ENCODE measurements around the gene TEX38.
"Not testable (repeated sequence)": the region's sequence is repeated elsewhere in the genome, so short reads cannot be mapped to it uniquely, and the experiment has no call there.

Gene TEX38

GRCh38 chr1:46671554-46671953 lies at the start of gene TEX38:
TSS of gene TEX38 (plus strand) at chr1:46671854. CDS start at chr1:46671935, 81 bp downstream.
- DNase-seq = no peak

GRCh38 chr1:46621930-46622329 lies 49.7 kb upstream of the TEX38 start:
- DNase-seq = no peak

- DNase-seq = no peak
Measured at GRCh38 chr1:46622344-46622743, 49.3 kb upstream of the TEX38 start.

- no peak for DNase-seq
Measured at GRCh38 chr1:46623743-46624644, 47.7 kb upstream of the TEX38 start.

- no peak for DNase-seq
Measured at GRCh38 chr1:46630719-46631118, 40.9 kb upstream of the TEX38 start.

GRCh38 chr1:46635205-46635604 lies 36.4 kb upstream of the TEX38 start:
- no peak for DNase-seq

GRCh38 chr1:46637444-46638083 lies 34.1 kb upstream of the TEX38 start:
- no peak for DNase-seq

- DNase-seq = no peak
Measured at GRCh38 chr1:46638921-46639320, 32.7 kb upstream of the TEX38 start.

- no peak for DNase-seq
Measured at GRCh38 chr1:46639547-46639946, 32.1 kb upstream of the TEX38 start.

- DNase-seq = no peak
Measured at GRCh38 chr1:46642115-46642680, 29.5 kb upstream of the TEX38 start.

GRCh38 chr1:46643368-46643775 lies 28.3 kb upstream of the TEX38 start:
- DNase-seq = no peak

GRCh38 chr1:46645815-46646214 lies 25.8 kb upstream of the TEX38 start:
- no peak for DNase-seq

- no peak for DNase-seq
Measured at GRCh38 chr1:46646331-46646730, 25.3 kb upstream of the TEX38 start.

- DNase-seq = no peak
Measured at GRCh38 chr1:46646844-46647243, 24.8 kb upstream of the TEX38 start.

- DNase-seq = no peak
Measured at GRCh38 chr1:46647611-46648010, 24.0 kb upstream of the TEX38 start.

- no peak for DNase-seq
Measured at GRCh38 chr1:46649764-46650163, 21.9 kb upstream of the TEX38 start.

GRCh38 chr1:46650491-46650890 lies 21.2 kb upstream of the TEX38 start:
- DNase-seq = no peak

GRCh38 chr1:46651152-46651551 lies 20.5 kb upstream of the TEX38 start:
- DNase-seq = not testable (repeated sequence)

GRCh38 chr1:46652321-46653100 lies 19.1 kb upstream of the TEX38 start:
- no peak for DNase-seq

- no peak for DNase-seq
Measured at GRCh38 chr1:46653405-46653958, 18.2 kb upstream of the TEX38 start.

GRCh38 chr1:46654012-46654411 lies 17.6 kb upstream of the TEX38 start:
- DNase-seq = no peak

GRCh38 chr1:46654698-46655097 lies 17.0 kb upstream of the TEX38 start:
- DNase-seq = not testable (repeated sequence)

GRCh38 chr1:46655848-46656247 lies 15.8 kb upstream of the TEX38 start:
- DNase-seq = no peak
